ENCODE measurements around the gene ZNF574.

DNA sequence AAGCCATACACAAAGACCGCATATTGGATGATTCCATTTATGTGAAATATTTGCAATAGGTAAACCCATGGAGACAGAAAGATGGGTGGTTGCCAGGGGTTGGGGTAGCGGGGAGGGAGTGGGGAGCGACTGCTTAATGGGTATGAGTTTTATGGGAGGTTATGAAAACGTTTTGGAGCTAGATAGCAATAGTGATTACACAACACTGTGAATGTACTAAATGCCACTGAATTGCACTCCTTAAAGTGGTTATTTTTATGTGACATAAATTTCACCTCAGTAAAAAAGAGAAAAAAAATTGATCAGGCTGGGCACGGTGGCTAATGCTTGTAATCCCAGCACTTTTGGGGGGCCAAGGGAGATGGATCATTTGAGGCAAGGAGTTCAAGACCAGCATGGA, 42.6 kb upstream of the ZNF574 start:
- TF ChIP-seq, protein P1, sequence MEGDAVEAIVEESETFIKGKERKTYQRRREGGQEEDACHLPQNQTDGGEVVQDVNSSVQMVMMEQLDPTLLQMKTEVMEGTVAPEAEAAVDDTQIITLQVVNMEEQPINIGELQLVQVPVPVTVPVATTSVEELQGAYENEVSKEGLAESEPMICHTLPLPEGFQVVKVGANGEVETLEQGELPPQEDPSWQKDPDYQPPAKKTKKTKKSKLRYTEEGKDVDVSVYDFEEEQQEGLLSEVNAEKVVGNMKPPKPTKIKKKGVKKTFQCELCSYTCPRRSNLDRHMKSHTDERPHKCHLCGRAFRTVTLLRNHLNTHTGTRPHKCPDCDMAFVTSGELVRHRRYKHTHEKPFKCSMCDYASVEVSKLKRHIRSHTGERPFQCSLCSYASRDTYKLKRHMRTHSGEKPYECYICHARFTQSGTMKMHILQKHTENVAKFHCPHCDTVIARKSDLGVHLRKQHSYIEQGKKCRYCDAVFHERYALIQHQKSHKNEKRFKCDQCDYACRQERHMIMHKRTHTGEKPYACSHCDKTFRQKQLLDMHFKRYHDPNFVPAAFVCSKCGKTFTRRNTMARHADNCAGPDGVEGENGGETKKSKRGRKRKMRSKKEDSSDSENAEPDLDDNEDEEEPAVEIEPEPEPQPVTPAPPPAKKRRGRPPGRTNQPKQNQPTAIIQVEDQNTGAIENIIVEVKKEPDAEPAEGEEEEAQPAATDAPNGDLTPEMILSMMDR (IDR thresholded peaks at IDR 0.05): no peak
- TF ChIP-seq POLR2A (IDR thresholded peaks at IDR 0.05): no peak
